ENCODE results near the gene RAB4B.
"Not testable (repeated sequence)": the region's sequence is repeated elsewhere in the genome, so short reads cannot be mapped to it uniquely, and the experiment has no call there.

The RAB4B gene

DNA sequence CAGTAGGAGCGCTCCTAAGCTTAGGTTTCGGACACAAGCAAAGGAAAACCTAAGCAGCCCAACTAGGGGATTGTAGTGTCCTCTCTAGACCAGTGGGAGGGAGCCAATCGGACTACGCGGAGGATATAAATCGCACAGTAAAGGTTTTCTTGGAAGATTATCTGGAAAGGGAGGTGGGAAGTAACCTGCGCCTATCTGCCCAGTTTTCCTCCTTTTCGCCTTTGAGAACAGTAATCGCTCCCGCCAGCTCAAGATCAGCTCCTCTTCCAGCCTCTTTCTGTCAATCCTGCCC is 456 bp upstream of the RAB4B start:
- DNase-seq: peak in 4 of 51 donors; percentile 64 to 89 (median 77)

DNA sequence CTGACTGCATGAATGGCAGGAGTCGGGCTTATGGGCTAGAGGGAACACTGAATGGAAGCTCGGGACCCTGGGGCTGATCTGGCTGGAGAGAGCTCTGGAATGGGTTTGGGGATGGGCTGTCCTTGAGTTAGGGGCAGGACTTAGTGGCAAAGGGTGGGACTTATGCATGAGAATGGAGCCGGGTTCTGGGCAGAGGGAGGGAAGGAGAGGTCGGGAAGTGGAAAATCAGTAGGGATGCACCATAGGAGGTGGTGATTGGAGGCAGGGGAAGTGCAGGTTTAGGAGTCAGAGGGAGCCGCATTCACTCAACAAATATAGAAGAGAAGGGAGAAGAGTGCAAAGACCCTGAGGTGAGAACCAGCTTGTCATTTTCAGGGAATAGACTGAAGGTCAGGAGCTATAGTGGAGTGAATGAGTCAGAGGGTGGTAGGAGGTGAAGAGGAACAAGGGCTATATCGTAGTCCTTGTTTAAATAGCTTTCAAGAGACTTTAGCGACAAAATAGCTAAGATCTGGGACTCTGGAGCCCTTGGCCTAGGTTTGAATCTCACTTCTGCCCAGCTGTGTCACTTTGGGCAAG is 748 bp downstream of the RAB4B start:
- no peak for DNase-seq

DNA sequence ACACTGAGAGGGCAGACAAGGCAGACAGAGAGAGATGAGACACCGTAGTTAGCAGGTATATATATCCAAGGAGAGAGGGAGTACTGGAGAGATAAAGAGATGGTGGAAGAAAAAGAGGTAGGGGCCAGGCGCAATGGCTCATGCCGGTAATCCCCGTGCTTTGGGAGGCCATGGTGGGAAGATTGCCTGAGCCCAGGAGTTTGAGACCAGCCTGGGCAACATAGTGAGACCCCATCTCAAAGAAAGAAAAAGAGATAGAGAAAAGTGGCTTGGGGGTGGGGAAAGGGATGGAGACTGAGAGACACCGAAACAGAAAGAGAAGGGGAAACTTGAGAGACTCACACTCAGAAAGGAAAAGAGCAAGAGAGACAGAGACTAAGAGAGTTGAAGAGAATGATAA is 2.5 kb downstream of the RAB4B start:
- no peak for DNase-seq

DNA sequence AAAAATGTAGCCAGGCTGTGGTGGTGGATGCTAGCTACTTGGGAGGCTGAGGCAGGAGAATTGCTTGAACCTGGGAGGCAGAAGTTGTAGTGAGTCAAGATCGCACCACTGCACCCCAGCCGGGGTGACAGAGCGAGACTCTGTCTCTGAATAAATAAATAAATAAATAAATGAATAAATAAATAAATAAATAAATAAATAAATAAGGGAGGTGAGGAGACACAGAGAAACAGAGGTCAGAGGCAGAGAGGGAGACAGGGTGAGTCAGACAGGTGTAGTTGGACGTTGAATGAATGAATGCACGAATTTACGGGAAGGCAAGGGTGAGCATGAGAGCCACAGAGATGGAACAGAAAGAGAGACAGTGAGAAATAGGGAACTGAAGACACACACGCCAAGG is 3.1 kb downstream of the RAB4B start:
- DNase-seq: no peak

DNA sequence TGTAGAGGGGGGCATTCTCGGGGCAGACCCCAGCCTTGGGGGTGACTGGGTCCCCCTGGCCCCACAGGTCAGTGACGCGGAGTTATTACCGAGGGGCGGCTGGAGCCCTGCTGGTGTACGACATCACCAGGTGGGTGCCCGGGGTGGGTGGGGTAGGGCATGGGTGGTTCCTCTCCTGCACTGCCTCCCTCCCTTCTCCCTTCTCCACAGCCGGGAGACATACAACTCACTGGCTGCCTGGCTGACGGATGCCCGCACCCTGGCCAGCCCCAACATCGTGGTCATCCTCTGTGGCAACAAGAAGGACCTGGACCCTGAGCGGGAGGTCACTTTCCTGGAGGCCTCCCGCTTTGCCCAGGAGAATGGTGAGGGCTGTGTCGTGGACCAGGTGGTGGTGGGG is 5.7 kb downstream of the RAB4B start:
- DNase-seq: no peak

DNA sequence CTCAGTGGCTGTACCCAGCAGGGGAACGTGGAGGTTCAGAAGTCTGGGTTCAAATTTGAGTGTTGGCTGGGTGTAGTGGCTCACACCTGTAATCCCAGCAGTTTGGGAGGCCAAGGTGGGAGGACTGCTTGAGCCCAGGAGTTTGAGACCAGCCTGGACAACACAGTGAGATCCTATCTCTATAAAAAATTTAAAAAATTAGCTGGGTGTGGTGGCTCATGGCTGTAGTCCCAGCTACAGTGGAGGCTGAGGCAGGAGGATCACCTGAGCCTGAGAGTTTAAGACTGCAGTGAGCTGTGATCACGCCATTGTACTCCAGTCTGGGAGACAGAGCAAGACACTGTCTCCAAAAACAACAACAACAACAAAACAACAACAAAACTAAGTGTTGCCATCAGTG is 6.1 kb downstream of the RAB4B start:
- DNase-seq: not testable (repeated sequence)

DNA sequence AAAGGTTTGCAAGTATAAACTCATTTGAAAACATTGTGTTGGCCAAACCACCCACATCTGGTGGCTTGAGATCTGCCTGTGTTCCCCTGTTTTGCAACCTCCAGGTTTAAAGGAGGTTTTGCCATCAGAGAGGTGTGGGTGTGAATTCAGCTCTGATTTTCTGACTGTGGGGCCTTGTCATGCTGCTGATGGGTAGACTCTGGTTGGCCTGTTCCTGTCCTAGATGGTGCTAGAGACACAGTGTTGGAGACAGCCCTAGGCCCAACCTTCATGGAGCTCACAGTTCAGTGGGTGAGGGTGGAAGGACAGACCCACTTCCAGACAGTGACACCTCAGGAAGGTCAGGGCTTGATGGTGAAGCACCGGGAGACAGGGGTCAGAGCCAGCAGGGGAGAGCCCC is 7.5 kb downstream of the RAB4B start:
- no peak for DNase-seq

DNA sequence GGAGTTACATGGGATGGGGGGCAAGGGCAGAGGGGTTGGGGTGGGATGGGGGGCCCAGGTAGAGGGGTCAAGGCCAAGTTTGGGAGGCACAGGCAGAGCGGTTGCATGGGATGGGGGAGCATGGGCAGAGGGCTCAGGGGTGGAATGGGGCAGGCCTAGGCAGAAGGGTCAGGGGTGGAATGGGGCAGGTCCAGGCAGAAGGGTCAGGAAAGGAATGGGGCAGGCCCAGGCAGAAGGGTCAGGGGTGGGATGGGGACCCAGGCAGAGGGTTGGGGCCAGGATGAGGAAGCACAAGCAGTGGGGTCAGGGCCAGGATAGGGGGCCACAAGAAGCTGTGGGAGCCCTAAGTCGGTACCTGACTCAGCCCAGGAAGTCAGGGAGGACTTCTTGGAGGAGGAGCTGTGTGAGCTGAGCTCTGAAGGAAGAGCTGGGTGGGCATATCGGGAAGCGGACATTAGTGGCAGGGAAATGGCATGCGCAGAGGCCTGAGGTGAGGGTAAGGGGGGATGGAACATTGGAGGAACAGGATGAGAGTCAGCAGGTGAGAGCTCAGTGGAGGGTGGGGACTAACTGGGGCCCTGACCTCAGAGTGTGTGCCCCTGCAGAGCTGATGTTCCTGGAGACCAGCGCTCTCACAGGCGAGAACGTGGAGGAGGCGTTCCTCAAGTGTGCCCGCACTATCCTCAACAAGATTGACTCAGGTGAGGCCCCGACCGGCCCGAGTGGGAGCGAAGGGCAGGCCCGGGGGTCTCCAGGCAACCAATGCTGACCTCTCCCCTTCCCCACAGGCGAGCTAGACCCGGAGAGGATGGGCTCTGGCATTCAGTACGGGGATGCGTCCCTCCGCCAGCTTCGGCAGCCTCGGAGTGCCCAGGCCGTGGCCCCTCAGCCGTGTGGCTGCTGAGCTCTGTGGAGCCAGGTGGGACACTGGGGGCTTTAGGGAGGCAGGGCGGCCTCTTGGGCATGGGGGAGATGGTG is 8.3 kb downstream of the RAB4B start:
- DNase-seq: no peak

DNA sequence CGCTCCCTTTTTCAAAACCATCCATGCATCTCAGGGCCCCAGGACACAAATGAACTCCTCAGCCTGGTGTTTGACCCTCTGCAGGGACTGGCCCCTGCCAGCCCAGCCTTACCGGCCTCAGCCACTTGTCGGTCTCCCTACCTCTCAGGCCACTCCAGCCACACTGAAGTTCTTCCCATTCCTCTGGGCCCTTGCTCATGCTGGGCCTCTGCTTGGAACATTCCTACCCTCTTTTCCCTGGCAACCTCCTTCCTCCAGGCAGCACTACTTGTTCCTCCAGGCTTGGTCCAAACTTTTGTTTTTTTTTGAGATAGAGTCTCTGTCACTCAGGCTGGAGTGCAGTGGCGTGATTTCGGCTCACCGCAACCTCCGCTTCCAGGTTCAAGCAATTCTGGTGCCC is 13.3 kb downstream of the RAB4B start:
- DNase-seq: peak in 1 of 51 donors; percentile 27

DNA sequence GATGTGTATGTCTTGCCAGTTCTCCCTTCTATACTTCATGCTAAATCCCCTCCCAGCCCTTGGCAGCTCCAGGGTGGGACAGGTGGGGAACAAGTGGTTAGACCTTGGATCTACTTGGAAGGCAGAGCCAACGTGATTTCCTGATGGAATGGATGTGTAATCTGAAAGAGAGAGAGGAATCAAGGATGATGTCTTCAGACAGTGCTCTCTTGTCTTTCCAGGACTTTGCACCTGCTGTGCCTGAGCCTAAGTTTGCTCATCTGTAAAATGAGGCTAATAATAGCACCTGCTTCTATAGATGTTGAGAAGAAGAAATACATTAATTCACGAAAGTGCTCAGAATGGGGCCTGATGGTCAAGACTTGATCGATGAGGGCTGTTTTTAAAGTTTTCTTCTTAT is 13.9 kb downstream of the RAB4B start:
- no peak for DNase-seq

DNA sequence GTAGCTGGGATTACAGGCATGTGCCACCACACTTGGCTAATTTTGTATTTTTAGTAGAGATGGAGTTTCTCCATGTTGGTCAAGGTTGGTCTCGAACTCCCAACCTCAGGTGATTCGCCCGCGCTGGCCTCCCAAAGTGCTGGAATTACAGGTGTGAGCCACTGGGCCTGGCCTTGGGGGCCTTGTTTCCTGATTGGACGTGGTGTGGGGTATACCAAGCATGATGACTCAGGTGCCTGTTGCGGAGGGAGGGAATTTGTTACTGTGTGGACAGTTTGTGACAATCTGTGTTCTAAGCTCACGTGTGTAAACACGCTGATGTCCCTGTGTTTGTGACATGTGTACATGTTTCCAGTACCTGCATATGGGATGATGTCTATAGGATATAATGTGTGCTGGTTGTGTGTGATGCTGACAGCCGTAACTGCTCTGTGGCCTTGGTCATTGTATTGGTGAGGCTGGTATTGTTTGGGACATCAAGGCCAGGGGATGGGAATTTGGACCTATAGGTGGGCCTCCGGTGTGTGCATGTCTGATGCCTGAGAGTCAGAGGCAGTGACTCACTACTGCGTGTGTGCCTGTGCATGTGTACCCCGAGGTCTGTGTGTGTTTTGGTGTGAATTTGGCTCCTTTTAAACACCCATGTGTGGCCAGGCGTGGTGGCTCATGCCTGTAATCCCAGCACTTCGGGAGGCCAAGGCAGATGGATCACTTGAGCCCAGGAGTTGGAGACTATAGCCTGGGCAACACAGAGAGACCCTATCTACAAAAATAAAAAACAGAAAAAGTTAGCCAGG is 19.3 kb downstream of the RAB4B start:
- no peak for DNase-seq

DNA sequence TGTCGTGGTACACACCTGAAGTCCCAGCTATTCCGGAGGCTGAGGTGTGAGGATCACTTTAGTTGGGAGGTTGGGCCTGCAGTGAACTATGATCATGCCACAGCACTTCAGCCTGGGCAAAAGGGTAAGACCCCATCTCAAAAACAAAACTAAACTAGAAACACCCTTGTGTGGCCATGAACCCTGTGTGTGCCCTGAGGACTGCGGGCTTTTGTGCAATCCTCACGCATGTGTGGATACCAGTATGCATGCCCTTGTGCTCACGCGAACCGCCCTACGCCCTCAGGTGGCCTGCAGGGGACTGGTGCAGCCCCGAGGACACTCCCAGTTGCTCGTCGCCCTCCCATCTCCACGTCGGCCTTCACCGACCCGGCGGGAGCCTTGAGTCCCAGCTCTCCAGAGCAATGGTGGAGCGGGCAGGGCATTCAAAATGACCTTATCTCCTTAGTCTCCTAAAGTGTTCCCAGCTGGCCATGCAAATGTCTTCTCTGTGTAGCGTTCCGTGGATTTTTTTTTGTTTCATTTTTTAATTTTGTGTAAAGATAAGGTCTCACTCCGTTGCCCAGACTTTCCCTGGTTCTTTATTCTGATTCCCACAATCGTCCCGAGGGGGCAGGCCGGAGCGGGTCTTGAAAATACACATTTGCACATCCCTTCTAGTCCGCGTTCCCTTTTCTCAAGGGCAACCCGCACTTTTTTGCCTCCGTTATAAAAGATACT is 20.1 kb downstream of the RAB4B start:
- DNase-seq: peak in 14 of 51 donors; percentile 19 to 59 (median 38)

DNA sequence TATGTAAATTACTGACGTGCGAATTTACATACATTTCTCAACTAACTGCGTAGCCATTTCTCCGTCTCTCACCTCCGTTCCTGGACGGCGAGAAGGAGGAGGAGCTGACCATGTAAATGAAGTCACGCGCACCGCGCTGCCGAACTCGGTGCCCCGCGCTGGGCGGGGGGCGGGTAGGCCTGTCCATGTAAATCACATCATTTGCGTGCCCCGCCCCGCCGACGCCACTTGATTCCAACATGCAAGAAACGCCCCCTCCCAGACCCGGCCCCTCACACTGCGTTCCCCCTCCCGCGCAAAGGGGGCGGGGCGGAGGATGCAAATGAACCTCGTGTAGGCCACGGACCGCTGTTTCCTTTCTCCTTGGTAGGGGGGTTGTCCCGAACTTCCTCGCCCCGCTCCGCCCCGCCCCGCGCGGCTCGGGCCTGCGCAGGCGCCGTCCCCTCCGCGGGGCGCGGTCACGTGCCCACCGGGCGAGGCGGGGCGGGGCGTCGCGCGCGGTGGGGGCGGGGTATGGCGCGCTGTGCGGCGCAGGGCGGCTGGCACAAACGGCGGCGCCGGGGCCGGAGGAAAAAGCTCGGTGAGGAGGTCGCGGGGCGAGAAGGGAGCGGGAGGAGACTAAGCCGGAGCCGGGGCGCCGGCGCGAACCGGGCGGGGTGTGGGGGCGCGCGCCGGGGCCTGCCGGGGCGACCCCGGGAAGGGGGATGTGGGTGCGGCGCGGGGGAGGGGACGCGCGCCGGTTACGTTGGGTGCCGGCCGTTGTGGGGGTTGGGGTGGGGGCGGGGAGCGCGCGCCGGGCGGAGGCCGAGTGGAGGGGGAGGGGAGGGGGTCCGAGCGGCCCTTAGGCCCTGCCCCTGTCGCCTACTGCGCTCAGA is 20.9 kb downstream of the RAB4B start, which contains the start of gene EGLN2:
TSS of gene EGLN2 (plus strand) at position 509 of the 875 bp plus-strand sequence. CDS start 1,382 bp downstream, outside the sequence.
- DNase-seq: peak; percentile 78 to 100 (median 99)

DNA sequence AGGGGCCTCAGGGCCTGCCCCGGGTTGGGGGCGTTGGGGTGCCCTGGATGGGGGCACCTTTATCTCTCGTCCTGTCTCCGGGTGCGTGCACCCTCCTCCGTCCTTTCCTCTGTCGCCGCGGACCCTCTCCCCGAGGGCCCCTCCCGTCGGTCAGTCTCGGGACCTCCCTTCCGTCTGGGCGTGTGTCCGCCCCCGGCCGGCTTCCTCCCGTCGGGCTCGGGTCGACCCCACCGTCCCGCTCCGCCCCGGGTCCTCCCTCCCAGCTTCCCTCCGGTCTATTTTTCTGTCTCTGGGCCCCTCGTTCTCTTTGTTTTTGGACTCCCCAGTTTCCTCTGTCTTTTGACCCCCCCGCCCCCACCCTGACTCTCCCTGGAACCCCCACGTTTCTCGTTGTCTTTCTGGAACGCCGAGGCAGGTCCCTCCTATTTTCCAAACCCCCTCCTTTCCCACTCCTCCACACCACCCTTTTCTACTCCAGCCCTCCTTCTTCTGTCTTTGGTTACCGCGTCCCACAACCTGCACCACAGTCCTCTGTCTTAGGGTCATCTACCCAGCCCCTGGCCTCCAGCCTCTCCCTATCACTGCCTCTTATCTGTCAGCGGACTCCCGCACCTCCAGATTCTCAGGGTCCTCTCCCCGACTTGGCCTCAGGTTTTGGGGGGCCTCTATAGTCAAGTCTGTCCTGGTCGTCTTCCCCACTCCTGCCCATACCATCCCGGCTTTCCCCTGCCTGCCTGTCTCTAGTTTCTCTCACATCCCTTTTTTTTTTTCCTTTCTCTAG is 21.7 kb downstream of the RAB4B start:
- DNase-seq: peak in 10 of 51 donors; percentile 21 to 55 (median 39)

DNA sequence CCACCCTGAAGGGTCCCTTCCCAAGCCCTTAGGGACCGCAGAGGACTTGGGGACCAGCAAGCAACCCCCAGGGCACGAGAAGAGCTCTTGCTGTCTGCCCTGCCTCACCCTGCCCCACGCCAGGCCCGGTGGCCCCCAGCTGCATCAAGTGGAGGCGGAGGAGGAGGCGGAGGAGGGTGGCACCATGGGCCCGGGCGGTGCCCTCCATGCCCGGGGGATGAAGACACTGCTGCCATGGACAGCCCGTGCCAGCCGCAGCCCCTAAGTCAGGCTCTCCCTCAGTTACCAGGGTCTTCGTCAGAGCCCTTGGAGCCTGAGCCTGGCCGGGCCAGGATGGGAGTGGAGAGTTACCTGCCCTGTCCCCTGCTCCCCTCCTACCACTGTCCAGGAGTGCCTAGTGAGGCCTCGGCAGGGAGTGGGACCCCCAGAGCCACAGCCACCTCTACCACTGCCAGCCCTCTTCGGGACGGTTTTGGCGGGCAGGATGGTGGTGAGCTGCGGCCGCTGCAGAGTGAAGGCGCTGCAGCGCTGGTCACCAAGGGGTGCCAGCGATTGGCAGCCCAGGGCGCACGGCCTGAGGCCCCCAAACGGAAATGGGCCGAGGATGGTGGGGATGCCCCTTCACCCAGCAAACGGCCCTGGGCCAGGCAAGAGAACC is 22.4 kb downstream of the RAB4B start:
- peak in 2 of 51 donors; percentile 12 to 26 for DNase-seq

DNA sequence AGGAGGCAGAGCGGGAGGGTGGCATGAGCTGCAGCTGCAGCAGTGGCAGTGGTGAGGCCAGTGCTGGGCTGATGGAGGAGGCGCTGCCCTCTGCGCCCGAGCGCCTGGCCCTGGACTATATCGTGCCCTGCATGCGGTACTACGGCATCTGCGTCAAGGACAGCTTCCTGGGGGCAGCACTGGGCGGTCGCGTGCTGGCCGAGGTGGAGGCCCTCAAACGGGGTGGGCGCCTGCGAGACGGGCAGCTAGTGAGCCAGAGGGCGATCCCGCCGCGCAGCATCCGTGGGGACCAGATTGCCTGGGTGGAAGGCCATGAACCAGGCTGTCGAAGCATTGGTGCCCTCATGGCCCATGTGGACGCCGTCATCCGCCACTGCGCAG is 22.9 kb downstream of the RAB4B start:
- DNase-seq: peak in 1 of 51 donors; percentile 38

DNA sequence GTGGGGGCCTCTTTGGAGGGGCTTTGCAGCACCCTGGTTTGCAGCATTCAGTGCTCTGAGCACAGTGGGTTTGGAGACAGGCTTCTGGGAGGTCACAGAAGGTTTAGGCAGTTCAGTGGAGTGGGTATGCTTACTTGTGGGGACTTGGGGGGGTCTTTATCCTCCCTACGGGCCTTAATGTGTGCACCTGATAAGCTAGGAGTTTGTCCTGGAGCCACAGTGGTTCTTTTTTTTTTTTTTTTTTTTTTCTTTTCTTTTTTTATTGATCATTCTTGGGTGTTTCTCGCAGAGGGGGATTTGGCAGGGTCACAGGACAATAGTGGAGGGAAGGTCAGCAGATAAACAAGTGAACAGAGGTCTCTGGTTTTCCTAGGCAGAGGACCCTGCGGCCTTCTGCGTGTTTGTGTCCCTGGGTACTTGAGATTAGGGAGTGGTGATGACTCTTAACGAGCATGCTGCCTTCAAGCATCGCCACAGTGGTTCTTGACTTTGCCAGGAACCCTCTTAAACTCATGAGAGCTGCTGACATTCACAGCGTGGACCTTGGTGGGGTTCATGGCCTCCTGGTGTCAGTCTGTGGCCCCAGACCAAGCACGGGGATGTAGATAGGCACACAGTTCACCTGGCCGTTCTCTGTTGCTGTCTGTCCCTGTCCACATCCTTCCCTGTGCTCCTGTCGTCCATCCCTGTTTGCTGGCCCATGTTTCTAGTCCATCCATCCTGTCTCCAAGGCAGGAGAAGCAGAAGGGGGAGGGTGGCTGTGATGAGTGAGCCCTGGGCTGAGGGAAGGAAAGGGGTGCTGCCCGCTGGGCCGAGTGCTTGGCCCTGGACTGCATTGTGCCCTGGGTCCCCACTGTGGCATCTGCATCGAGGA is 23.6 kb downstream of the RAB4B start:
- DNase-seq: no peak
